ENCODE measurements around the gene PNPO. TPM values are rescaled to one million over a fixed set of nuclear protein-coding genes. Genes with fewer than 3 reads are reported as not detected.

The PNPO gene
- total and polyA plus RNA-seq, 2 of the 13 experiments (the other 11 are each of a cell fraction or from before 2014, with no cell fraction given), result 47.9 to 63.3 TPM

DNA sequence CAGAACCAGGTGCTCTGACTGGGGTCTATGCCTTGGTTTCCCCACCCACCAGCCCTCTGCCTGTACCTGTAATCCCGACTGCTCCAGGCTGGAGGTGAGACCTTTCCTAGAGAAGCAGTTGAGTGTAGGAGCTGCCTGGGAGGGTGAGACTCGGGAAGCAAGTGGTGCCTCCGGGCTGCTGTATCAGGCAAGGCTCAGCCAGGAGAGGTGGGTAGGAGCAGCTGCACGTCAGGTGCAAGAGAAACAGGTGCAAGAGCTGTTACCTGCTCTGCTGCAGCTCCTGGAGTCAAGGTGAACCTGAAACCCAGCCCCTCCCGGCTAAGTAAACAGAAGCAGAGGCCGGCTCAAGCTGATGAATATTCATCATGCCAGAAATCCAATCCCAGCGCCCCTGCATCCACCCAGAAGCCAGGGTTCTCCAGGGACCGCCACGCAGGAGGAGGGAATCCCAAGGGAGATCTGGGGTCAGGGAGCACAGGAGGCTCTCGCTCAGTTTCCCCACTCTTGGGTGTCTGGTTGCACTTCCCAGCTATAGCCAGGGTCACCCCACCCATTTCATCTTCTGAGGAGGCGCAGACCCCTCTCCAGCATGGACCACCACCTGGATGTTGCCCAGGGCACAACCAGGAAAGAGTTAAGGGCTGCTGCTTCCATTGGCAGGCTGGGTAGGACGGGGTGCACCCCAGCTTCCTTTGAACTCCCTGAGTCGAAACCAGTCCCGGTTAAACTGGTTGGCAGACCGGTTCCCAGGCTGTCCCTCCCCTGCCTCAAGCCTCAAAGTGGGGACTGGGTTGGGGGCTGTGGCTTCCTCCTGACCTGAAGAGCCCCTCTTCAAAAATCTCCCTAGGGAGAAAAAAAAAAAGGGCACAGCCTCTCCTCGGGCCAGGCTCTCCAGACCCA lies 16.5 kb downstream of the PNPO start, which contains the start of gene PRR15L:
Gene PRR15L (minus strand): TSS at position 293 of the 900 bp plus-strand sequence. CDS start 4,649 bp downstream, outside the sequence.
- ATAC-seq, result peak; percentile 53
- BruUV-seq (replicated peaks), result no TSS peak
- DNase-seq (ENCODE audit: low spot score), result no peak
- in situ Hi-C loops (cut with HindIII; ENCODE audit: extremely low pct_ligation_motif_present, low pct_unique_long_range_greater_than_20kb), result no loop called here
- Histone ChIP-seq H3K36me3 (replicated peaks in 1 of 2; ENCODE audit: control insufficient read depth in 1 of 2, insufficient read depth in 2 of 2, low read length in 2 of 2) (no peaks in the 10 kb centered on the region), H3K4me2 (ENCODE audit: low read depth, low read length) (peak within 1 kb of the TSS; percentile 81), H3K4me1 (ENCODE audit: insufficient read depth, low read length) (peaks cover 63% of the 10 kb centered on the region), H3K79me2 (ENCODE audit: insufficient read depth, low read length) (no peaks in the 10 kb centered on the region), H3K9ac (ENCODE audit: insufficient read depth, low read depth, low read length) (peak within 1 kb of the TSS; percentile 25; the same call in 1 of the 2 replicates), H3K4me3 (replicated peaks in 1 of 3; ENCODE audit: insufficient read depth in 1 of 3, low read depth in 2 of 3, low read length in 3 of 3) (peak within 1 kb of the TSS; percentile 33 to 61 (median 38)), H3K9me3 (ENCODE audit: low read length) (no peaks in the 10 kb centered on the region), H3K27me3 (ENCODE audit: control insufficient read depth in 1 of 2, insufficient read depth in 2 of 2, low read length in 2 of 2) (peaks cover 0 to 2% of the 10 kb centered on the region in 2 experiments; a peak in 4 of 5 replicates), H3K27ac (ENCODE audit: extremely low read length, insufficient read depth, low read length) (no peak within 1 kb of the TSS), H2AFZ (ENCODE audit: low read length) (no peak within 1 kb of the TSS), H4K20me1 (ENCODE audit: insufficient read depth, low read length) (no peaks in the 10 kb centered on the region)
- WGBS (ENCODE audit: low lambda C conversion rate), result 27% methylated on average over 12 of the region's 16 CpGs
- POLR2A ChIA-PET, result interaction anchor here (0.6 to 15.1 kb wide), 8 partner anchors 9 to 91 kb away, joined by 3 to 267 read pairs (median 14); partner anchors contain the start of genes CDK5RAP3, NFE2L1, PNPO and SP2
- intact Hi-C loops (cut with micrococcal nuclease; ENCODE audit: unreplicated experiment), result loop anchor here (2.0 kb wide), 1 partner anchor 13 kb away; the partner anchor contains the start of gene CDK5RAP3
- no peak for FAIRE-seq
- CTCF ChIA-PET (ENCODE audit: low intra/inter-chr PET ratio, low total read pairs), result no interaction called here
- TF ChIP-seq MTF2 (CRISPR knock-in tag; IDR thresholded peaks at IDR 0.05; ENCODE audit: borderline replicate concordance), result 0 out of 2 replicates have a peak, but pooled peaks have one; percentile 72
- no peak for TF ChIP-seq ZNF749 (CRISPR knock-in tag; IDR thresholded peaks at IDR 0.05; ENCODE audit: borderline replicate concordance)
- TF ChIP-seq ZEB1 (IDR thresholded peaks at IDR 0.05; ENCODE audit: insufficient replicate concordance, low read depth), result peak; percentile 96
- TF ChIP-seq, protein P1, sequence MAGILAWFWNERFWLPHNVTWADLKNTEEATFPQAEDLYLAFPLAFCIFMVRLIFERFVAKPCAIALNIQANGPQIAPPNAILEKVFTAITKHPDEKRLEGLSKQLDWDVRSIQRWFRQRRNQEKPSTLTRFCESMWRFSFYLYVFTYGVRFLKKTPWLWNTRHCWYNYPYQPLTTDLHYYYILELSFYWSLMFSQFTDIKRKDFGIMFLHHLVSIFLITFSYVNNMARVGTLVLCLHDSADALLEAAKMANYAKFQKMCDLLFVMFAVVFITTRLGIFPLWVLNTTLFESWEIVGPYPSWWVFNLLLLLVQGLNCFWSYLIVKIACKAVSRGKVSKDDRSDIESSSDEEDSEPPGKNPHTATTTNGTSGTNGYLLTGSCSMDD (CRISPR knock-in tag; IDR thresholded peaks at IDR 0.05), result no peak
- TF ChIP-seq ZNF263 (CRISPR knock-in tag; IDR thresholded peaks at IDR 0.05), result peak; percentile 1; the same call in 1 of the 2 replicates
- TF ChIP-seq, protein P2, sequence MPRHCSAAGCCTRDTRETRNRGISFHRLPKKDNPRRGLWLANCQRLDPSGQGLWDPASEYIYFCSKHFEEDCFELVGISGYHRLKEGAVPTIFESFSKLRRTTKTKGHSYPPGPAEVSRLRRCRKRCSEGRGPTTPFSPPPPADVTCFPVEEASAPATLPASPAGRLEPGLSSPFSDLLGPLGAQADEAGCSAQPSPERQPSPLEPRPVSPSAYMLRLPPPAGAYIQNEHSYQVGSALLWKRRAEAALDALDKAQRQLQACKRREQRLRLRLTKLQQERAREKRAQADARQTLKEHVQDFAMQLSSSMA (CRISPR knock-in tag; IDR thresholded peaks at IDR 0.05), result peak; percentile 52; the same call in 1 of the 2 replicates
- TF ChIP-seq HNRNPL (IDR thresholded peaks at IDR 0.05; ENCODE audit: low read depth, low read length), result 0 out of 2 replicates have a peak, but pooled peaks have one; percentile 60
- TF ChIP-seq ZFP62 (CRISPR knock-in tag; IDR thresholded peaks at IDR 0.05), result no peak
- 0 out of 2 replicates have a peak, but pooled peaks have one; percentile 11 for TF ChIP-seq FOXC1 (CRISPR knock-in tag; IDR thresholded peaks at IDR 0.05; ENCODE audit: borderline replicate concordance)
- 0 out of 2 replicates have a peak, but pooled peaks have one; percentile 67 for TF ChIP-seq ZNF572 (CRISPR knock-in tag; IDR thresholded peaks at IDR 0.05)
- TF ChIP-seq HIVEP1 (CRISPR knock-in tag; IDR thresholded peaks at IDR 0.05), result no peak; the same call in 1 of the 2 replicates
- TF ChIP-seq, protein P3, sequence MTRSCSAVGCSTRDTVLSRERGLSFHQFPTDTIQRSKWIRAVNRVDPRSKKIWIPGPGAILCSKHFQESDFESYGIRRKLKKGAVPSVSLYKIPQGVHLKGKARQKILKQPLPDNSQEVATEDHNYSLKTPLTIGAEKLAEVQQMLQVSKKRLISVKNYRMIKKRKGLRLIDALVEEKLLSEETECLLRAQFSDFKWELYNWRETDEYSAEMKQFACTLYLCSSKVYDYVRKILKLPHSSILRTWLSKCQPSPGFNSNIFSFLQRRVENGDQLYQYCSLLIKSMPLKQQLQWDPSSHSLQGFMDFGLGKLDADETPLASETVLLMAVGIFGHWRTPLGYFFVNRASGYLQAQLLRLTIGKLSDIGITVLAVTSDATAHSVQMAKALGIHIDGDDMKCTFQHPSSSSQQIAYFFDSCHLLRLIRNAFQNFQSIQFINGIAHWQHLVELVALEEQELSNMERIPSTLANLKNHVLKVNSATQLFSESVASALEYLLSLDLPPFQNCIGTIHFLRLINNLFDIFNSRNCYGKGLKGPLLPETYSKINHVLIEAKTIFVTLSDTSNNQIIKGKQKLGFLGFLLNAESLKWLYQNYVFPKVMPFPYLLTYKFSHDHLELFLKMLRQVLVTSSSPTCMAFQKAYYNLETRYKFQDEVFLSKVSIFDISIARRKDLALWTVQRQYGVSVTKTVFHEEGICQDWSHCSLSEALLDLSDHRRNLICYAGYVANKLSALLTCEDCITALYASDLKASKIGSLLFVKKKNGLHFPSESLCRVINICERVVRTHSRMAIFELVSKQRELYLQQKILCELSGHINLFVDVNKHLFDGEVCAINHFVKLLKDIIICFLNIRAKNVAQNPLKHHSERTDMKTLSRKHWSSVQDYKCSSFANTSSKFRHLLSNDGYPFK (CRISPR knock-in tag; IDR thresholded peaks at IDR 0.05; ENCODE audit: borderline replicate concordance), result no peak
- TF ChIP-seq, protein P4, sequence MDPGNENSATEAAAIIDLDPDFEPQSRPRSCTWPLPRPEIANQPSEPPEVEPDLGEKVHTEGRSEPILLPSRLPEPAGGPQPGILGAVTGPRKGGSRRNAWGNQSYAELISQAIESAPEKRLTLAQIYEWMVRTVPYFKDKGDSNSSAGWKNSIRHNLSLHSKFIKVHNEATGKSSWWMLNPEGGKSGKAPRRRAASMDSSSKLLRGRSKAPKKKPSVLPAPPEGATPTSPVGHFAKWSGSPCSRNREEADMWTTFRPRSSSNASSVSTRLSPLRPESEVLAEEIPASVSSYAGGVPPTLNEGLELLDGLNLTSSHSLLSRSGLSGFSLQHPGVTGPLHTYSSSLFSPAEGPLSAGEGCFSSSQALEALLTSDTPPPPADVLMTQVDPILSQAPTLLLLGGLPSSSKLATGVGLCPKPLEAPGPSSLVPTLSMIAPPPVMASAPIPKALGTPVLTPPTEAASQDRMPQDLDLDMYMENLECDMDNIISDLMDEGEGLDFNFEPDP (CRISPR knock-in tag; conservative IDR thresholded peaks at IDR 0.05), result 0 out of 2 replicates have a peak, but pooled peaks have one; percentile 40
- no peak for TF ChIP-seq FOXA1 (IDR thresholded peaks at IDR 0.05)
- TF ChIP-seq FOXA1 (CRISPR knock-in tag; IDR thresholded peaks at IDR 0.05), result peak; percentile 30; the same call in 1 of the 2 replicates
- 0 out of 2 replicates have a peak, but pooled peaks have one; percentile 13 for TF ChIP-seq NFYB (CRISPR knock-in tag; IDR thresholded peaks at IDR 0.05)
- 0 out of 2 replicates have a peak, but pooled peaks have one; percentile 20 for TF ChIP-seq FOXA3 (CRISPR knock-in tag; IDR thresholded peaks at IDR 0.05)
